Activated CD4-positive, alpha-beta T cell treated with anti-CD3 and anti-CD28 coated beads for 36 hours (primary cell): ENCODE data around the gene SEMA4D. TPM values are rescaled to one million over a fixed set of nuclear protein-coding genes. Genes with fewer than 3 reads are reported as not detected.

Experiments used
- ATAC-seq: fragments of 200-7000 bp; cut with Tn5 transposase; one replicate; pipeline ENCODE4 v1.10.0; 2021; ENCODE audit warnings: mild to moderate bottlenecking, moderate library complexity
- CTCF ChIA-PET: fragments of 350-600 bp; sonication (Branson Sonifier 250); formaldehyde crosslinking; loops from one replicate; lab custom pipeline; 2021; ENCODE audit warnings: antibody characterized with exemption; lab: Charles Lee
- POLR2A ChIA-PET: fragments of 350-600 bp; sonication (Branson Sonifier 250); formaldehyde crosslinking; loops from one replicate; lab custom pipeline; 2021; ENCODE audit warnings: antibody characterized with exemption, inconsistent platforms; lab: Charles Lee
- DNase-seq: peaks from one replicate; pipeline ENCODE4 v3.0.0-alpha.2; 2020
- H3K27ac Mint-ChIP-seq: one replicate; pipeline ENCODE4 v1.8.0; 2021; ENCODE audit warnings: mixed read lengths
- H3K27me3 Mint-ChIP-seq: one replicate; pipeline ENCODE4 v1.8.0; 2021; ENCODE audit warnings: mixed read lengths
- H3K36me3 Mint-ChIP-seq: one replicate; pipeline ENCODE4 v1.8.0; 2021; ENCODE audit warnings: low read depth, mixed read lengths
- H3K4me1 Mint-ChIP-seq: one replicate; pipeline ENCODE4 v1.8.0; 2021; ENCODE audit warnings: mixed read lengths
- H3K4me3 Mint-ChIP-seq: one replicate; pipeline ENCODE4 v1.8.0; 2021; ENCODE audit warnings: mild to moderate bottlenecking, moderate library complexity, mixed read lengths
- H3K9me3 Mint-ChIP-seq: one replicate; pipeline ENCODE4 v1.8.0; 2021; ENCODE audit warnings: low read depth, mixed read lengths
- intact Hi-C, 2 experiments: fragments of 100-400 bp; cut with DNase I in 1 of 2; cut with micrococcal nuclease in 1 of 2; formaldehyde crosslinking; loops; one replicate each; pipeline versions ENCODE4 v1.14.2 to v1.15.1; 2022 to 2024; cut with DNase I, micrococcal nuclease
- total RNA-seq, 2 experiments: library from RNA; stranded (reverse); gene quantifications; one replicate each; pipeline ENCODE4 v1.2.3, GENCODE V29; 2021

The SEMA4D gene
- total RNA-seq, 2 experiments from 2014 or later = 215 to 226 TPM

DNA sequence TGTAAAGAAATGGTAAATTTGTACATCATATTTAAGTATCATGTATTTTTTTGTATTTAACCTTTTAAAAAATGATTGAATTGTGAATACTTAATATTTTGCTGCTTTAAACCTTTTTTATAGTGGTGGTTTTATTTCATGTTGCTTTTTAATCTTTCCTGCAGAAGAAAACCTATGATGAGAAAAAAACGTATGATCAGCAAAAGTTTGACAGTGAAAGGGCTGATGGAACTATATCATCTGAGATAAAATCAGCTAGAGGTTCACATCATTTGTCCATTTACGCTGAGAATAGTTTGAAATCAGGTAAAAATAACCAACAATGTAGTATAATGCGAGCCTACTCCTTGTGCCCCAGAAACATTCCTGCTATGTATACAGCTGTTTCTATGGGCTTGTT is 172.2 kb downstream of the SEMA4D start:
- H3K4me3 Mint-ChIP-seq = no peak overlapping the region
- no peak for DNase-seq
- POLR2A ChIA-PET = interaction anchor here (0.7 kb wide), 1 partner anchor 15 kb away, joined by 4 read pairs; the partner anchor contains the start of gene CKS2
- no peaks in the 10 kb centered on the region for H3K27me3 Mint-ChIP-seq
- H3K4me1 Mint-ChIP-seq = peaks cover 48% of the 10 kb centered on the region
- no peak for ATAC-seq
- no peaks in the 10 kb centered on the region for H3K9me3 Mint-ChIP-seq
- intact Hi-C loops = no loop called here
- H3K36me3 Mint-ChIP-seq = peaks cover 33% of the 10 kb centered on the region
- H3K27ac Mint-ChIP-seq = peak overlapping the region; percentile 22
- CTCF ChIA-PET = interaction anchor here (0.6 to 1.8 kb wide), 6 partner anchors 12 to 272 kb away, joined by 3 to 4 read pairs (median 4); no protein-coding TSS in a partner anchor

DNA sequence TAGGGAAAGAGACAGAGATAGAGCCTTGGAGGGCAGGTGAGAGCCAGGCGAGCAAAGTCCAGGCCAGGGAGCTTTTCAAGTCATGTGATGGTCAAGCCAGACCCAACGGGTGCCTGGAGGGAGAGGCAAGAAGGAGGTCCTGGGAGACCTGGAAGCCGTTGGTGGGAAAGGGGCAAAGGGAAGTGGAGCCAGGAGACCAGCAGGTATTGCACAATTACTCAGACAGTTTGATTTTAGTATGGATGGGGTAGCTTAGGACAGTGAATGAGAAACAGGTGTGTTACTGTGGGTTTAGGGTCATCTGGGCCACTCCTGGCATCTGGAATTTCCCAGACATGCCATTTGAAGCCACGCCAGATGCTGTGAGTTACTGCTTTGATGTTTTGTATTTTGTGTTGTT is 174.5 kb downstream of the SEMA4D start:
- Mint-ChIP-seq H3K4me1 (peaks cover 59% of the 10 kb centered on the region), H3K9me3 (no peaks in the 10 kb centered on the region), H3K27me3 (no peaks in the 10 kb centered on the region), H3K27ac (peak overlapping the region; percentile 13), H3K36me3 (peaks cover 30% of the 10 kb centered on the region), H3K4me3 (no peak overlapping the region)
- intact Hi-C loops = no loop called here
- ChIA-PET POLR2A (no interaction called here), CTCF (interaction anchor here (1.3 to 2.1 kb wide), 3 partner anchors 12 to 225 kb away, joined by 3 to 6 read pairs (median 4); no protein-coding TSS in a partner anchor)
- DNase-seq (no peak), ATAC-seq (no peak)

DNA sequence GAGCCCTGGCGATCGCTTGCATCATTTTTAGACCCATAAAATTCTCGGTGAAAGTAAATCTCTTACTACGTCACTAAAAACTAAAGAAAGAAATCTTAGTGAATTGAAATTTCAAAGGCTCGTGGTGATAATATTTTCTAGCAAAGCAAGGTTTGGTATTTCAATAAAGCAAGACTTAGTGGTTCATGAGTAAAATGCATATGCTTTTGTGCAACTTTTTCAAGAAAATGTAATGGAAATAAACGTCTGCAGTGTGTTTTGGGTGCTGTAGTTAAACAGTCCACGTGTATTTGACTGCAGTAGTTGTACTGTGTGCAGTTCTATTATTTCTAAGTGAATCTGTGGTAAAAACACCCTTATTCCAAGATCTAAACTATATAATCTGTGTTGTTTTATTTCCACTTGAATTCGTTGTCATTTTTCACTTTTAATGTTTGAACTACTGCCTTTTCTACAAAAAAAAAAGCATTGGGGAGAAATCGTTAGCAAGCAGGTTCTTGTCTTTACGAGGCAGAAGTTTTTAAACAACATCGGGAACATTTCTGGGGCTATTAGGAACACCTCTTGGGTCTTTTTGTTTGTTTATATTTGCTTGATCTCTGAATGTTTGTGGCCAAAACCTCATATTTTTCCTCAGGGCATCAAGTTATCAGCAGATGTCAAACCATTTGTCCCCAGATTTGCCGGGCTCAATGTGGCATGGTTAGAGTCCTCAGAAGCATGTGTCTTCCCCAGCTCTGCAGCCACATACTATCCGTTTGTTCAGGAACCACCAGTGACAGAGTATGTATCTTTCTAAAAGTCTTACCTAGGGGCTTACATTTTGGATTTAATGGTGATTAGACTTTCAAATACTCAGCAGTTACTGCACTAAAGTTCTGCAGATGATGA is 178.7 kb downstream of the SEMA4D start:
- intact Hi-C loops = loop anchor here (1.0 to 10.0 kb wide), 11 partner anchors 21 to 1344 kb away; partner anchors contain the start of genes CDK20 (in 1 of the 2) and SPIN1 (in 1 of the 2)
- ATAC-seq (no peak), DNase-seq (no peak)
- H3K27me3 Mint-ChIP-seq = no peaks in the 10 kb centered on the region
- ChIA-PET CTCF (interaction anchor here (1.0 to 1.4 kb wide), 3 partner anchors 8 to 230 kb away, joined by 3 to 4 read pairs (median 3); no protein-coding TSS in a partner anchor), POLR2A (interaction anchor here (0.6 to 1.0 kb wide), 2 partner anchors 10 to 159 kb away, joined by 3 to 7 read pairs; no protein-coding TSS in a partner anchor)
- H3K4me3 Mint-ChIP-seq = peak overlapping the region; percentile 82
- H3K36me3 Mint-ChIP-seq = peaks cover 62% of the 10 kb centered on the region
- H3K9me3 Mint-ChIP-seq = no peaks in the 10 kb centered on the region
- H3K4me1 Mint-ChIP-seq = peaks cover 79% of the 10 kb centered on the region
- H3K27ac Mint-ChIP-seq = peak overlapping the region; percentile 98

DNA sequence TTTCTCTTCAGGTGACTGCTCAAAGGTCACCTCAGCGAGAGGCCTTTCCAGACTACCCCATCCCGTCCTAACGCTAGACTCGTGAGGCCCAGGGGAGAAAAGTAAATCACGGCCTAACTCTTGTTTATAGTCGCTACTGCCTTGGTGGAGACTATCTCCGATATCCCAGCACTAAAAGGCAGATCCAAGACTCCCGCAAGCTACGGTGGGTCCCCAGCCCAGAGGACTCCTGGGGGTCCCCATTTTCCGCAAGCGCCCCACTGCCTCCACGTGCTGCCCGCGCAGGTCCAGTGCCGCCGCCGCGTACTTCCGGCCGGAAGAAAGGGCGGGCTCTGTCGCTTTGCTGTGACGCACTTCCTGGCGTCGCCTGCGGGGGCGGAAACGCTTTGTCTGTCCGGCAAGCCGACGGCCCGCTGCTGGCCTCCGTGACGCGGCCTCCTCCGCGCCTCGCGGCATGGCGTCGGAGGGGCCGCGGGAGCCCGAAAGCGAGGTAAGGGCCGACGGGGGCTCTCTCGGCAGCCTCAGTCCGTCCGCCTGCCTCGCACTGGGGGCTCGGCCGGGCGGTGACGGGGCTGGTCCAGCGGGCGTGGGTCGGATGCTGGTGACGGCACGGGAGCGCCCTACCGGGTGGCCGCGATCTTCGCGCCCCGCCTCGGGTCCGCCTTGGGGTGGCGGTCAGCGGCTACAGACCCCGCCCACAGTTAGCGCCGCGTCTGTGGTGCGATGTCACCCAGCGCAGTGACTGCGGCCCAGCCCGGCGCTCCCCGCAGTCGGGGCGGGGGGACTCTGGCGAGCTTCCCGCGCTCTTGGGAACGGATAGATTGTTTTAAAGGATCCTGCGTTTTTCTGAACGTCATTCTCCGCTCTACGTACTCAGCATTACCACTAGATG is 179.5 kb downstream of the SEMA4D start, which contains the start of gene SECISBP2:
TSS of gene SECISBP2 (plus strand) at position 378 of the 892 bp plus-strand sequence. CDS start at position 455, 77 bp downstream.
- ChIA-PET POLR2A (interaction anchor here (0.6 to 1.0 kb wide), 2 partner anchors 11 to 160 kb away, joined by 3 to 7 read pairs; no protein-coding TSS in a partner anchor), CTCF (interaction anchor here (0.6 to 1.0 kb wide), 2 partner anchors 8 to 231 kb away, joined by 3 to 7 read pairs; partner anchors contain the start of gene CKS2)
- H3K4me1 Mint-ChIP-seq = peaks cover 79% of the 10 kb centered on the region
- H3K27me3 Mint-ChIP-seq = no peaks in the 10 kb centered on the region
- peak within 1 kb of the TSS; percentile 82 for H3K4me3 Mint-ChIP-seq
- H3K9me3 Mint-ChIP-seq = no peaks in the 10 kb centered on the region
- intact Hi-C loops = loop anchor here (1.0 to 10.0 kb wide), 16 partner anchors 8 to 1344 kb away; partner anchors contain the start of genes CDK20 (in 1 of the 2), SEMA4D (in 1 of the 2) and SPIN1 (in 1 of the 2)
- peaks cover 71% of the 10 kb centered on the region for H3K36me3 Mint-ChIP-seq
- peak within 1 kb of the TSS; percentile 98 for H3K27ac Mint-ChIP-seq
- DNase-seq (peak; percentile 97), ATAC-seq (peak; percentile 90)

DNA sequence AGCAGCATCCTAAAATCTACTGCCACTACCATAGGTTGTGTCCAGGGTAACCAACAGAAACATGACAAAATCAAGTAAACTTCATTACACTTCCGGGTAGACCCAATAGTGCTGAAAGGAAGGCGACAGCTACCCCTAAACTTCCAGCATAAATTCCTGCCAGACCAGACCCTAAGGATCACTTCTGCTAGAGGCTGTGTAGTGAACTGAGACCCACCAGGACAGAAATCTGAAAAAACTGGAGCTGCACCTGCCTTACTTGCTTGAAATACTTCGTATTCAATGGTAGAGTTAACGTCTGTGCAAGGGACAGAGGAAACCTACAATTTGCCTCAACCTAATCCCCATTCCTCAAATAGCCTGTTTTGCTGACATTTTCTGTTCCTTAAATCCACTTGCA is 180.6 kb downstream of the SEMA4D start:
- intact Hi-C loops = loop anchor here (10.0 kb wide), 4 partner anchors 208 to 1342 kb away; partner anchors contain the start of gene CDK20 (in 1 of the 2)
- POLR2A ChIA-PET = interaction anchor here (0.6 kb wide), 1 partner anchor 652 kb away, joined by 3 read pairs; no protein-coding TSS in a partner anchor

DNA sequence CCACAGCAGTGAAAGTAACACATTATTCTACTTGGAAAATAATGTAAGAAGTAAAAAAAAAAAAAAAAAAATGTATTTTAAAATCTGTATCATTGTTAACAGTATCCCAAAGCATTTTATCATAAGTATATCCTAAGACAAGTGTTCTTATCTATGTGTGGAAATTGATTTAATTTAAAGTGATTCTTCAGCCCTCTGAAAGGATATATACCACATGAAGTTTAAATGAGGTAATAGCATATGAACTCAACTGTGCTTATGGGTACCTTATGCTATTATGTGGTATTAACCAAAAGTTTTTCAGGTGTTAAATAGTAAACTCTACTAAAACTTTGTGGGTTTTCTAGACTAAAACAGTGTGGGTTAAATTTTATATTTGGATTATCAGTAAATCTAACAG is 182.4 kb downstream of the SEMA4D start:
- ATAC-seq (no peak), DNase-seq (no peak)
- no peaks in the 10 kb centered on the region for H3K27me3 Mint-ChIP-seq
- peaks cover 55% of the 10 kb centered on the region for H3K4me1 Mint-ChIP-seq
- H3K4me3 Mint-ChIP-seq = no peak overlapping the region
- H3K36me3 Mint-ChIP-seq = peaks cover 72% of the 10 kb centered on the region
- no peaks in the 10 kb centered on the region for H3K9me3 Mint-ChIP-seq
- intact Hi-C loops = loop anchor here (10.0 kb wide), 4 partner anchors 209 to 1341 kb away; partner anchors contain the start of gene CDK20 (in 1 of the 2)
- ChIA-PET POLR2A (no interaction called here), CTCF (no interaction called here)
- H3K27ac Mint-ChIP-seq = no peak overlapping the region

More for the DNA sequence above, 180.6 kb downstream of the SEMA4D start:
- H3K36me3 Mint-ChIP-seq = peaks cover 78% of the 10 kb centered on the region
- H3K9me3 Mint-ChIP-seq = no peaks in the 10 kb centered on the region
- ATAC-seq (no peak), DNase-seq (no peak)
- peak overlapping the region; percentile 82 for H3K4me3 Mint-ChIP-seq
- H3K4me1 Mint-ChIP-seq = peaks cover 73% of the 10 kb centered on the region
- H3K27me3 Mint-ChIP-seq = no peaks in the 10 kb centered on the region
- H3K27ac Mint-ChIP-seq = peak overlapping the region; percentile 84
- CTCF ChIA-PET = no interaction called here

DNA sequence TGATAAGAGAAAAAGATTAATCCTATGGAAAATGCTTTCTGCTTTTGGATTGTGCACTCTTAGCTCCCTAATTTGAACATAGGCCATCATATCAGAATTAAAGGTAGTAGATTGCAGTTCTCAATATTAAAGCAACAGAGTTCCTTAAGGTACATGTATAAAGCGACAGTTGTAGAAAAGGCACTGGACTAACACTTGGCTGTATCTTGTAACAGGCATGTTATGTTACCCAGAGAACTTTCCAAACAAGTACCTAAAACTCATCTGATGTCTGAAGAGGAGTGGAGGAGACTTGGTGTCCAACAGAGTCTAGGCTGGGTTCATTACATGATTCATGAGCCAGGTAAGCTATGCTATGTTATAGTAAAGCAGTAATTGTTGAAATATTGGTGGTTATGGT is 183.0 kb downstream of the SEMA4D start:
- H3K4me1 Mint-ChIP-seq = peaks cover 52% of the 10 kb centered on the region
- H3K27me3 Mint-ChIP-seq = no peaks in the 10 kb centered on the region
- ChIA-PET CTCF (no interaction called here), POLR2A (no interaction called here)
- DNase-seq (no peak), ATAC-seq (no peak)
- no peaks in the 10 kb centered on the region for H3K9me3 Mint-ChIP-seq
- peak overlapping the region; percentile 87 for H3K4me3 Mint-ChIP-seq
- intact Hi-C loops = loop anchor here (10.0 kb wide), 4 partner anchors 210 to 1340 kb away; partner anchors contain the start of gene CDK20 (in 1 of the 2)
- H3K36me3 Mint-ChIP-seq = peaks cover 71% of the 10 kb centered on the region
- H3K27ac Mint-ChIP-seq = peak overlapping the region; percentile 65

DNA sequence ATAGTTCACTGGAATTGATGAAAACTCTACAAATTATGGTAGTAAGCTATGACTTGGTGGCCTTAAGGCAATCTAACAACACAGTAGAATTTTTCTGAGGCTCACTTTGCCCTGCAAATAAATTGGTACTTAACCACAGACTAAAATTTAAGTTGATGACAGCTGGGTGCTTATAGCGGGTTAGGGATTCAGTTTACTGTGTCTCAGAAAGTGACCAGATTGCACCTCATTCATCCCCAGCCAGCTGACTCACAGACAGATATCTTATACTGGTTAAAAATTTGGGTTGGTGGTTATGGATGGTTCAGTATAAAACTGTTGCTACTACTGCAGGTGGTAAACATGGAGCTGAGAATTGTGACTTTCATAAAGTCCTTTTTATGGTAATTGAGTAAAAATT is 184.1 kb downstream of the SEMA4D start:
- Mint-ChIP-seq H3K9me3 (no peaks in the 10 kb centered on the region), H3K27me3 (no peaks in the 10 kb centered on the region), H3K4me1 (peaks cover 56% of the 10 kb centered on the region), H3K4me3 (peak overlapping the region; percentile 87), H3K27ac (peak overlapping the region; percentile 65), H3K36me3 (peaks cover 71% of the 10 kb centered on the region)
- intact Hi-C loops = loop anchor here (10.0 kb wide), 4 partner anchors 211 to 1339 kb away; partner anchors contain the start of gene CDK20 (in 1 of the 2)
- ATAC-seq = no peak
- POLR2A ChIA-PET = interaction anchor here (0.5 kb wide), 1 partner anchor 109 kb away, joined by 3 read pairs; no protein-coding TSS in a partner anchor
- CTCF ChIA-PET = no interaction called here
- DNase-seq = no peak

DNA sequence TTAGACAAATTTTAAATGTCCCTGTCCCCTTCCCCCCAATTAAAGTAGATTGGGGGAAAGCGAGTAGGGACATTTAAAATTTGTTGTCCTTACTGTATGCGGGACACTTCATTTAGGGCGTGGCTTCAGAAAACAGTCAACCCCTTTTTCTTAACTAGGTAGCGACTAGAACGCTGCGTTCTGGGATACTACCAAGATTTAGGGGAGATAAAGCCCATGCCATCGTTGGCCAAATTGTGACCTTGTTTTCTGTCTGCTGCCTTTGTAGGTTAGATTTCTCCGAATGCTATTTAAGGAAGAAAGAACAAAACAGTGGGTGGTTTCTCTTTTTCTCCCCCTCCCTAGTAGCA is 185.7 kb downstream of the SEMA4D start:
- Mint-ChIP-seq H3K9me3 (no peaks in the 10 kb centered on the region), H3K4me1 (peaks cover 50% of the 10 kb centered on the region), H3K36me3 (peaks cover 69% of the 10 kb centered on the region), H3K4me3 (peak overlapping the region; percentile 87), H3K27me3 (no peaks in the 10 kb centered on the region), H3K27ac (peak overlapping the region; percentile 72)
- ChIA-PET CTCF (interaction anchor here (0.8 kb wide), 1 partner anchor 8 kb away, joined by 3 read pairs; no protein-coding TSS in a partner anchor), POLR2A (no interaction called here)
- no peak for ATAC-seq
- peak; percentile 17 for DNase-seq
- intact Hi-C loops = loop anchor here (10.0 kb wide), 4 partner anchors 213 to 1337 kb away; partner anchors contain the start of gene CDK20 (in 1 of the 2)
